Liver (tissue), 9 donors: ENCODE measurements around the gene RAMP3. TPM values are rescaled to one million over a fixed set of nuclear protein-coding genes. Genes with fewer than 3 reads are reported as not detected.

Source experiments
- DNase-seq: peaks from one replicate; pipeline ENCODE4 v3.0.0-alpha.2; 2017; ENCODE audit warnings: low spot score
- H3K27ac ChIP-seq, 2 donors: one replicate each; pipeline ENCODE4 v1.7.0; 2013; ENCODE audit warnings: inconsistent platforms in 2 of 2, low read length in 2 of 2, control low read depth in 1 of 2, low read depth in 1 of 2, mild to moderate bottlenecking in 1 of 2
- H3K27me3 ChIP-seq, 4 donors: one replicate each; pipeline versions ENCODE4 v1.6.1 to v1.7.0; 2013; ENCODE audit warnings: low read length in 3 of 4, inconsistent platforms in 1 of 4, mild to moderate bottlenecking in 1 of 4, moderate library complexity in 1 of 4; ENCODE audit not compliant: control insufficient read depth in 4 of 4, insufficient read depth in 4 of 4
- H3K36me3 ChIP-seq, 4 donors: one replicate each; pipeline versions ENCODE4 v1.6.1 to v1.7.0; 2013; ENCODE audit warnings: low read length in 3 of 4, mild to moderate bottlenecking in 3 of 4, low read depth in 1 of 4, moderate library complexity in 1 of 4; ENCODE audit not compliant: control insufficient read depth in 4 of 4, insufficient read depth in 3 of 4
- H3K4me1 ChIP-seq, 4 donors: one replicate each; pipeline versions ENCODE4 v1.6.1 to v1.7.0; 2013; ENCODE audit warnings: low read length in 3 of 4, mild to moderate bottlenecking in 3 of 4, moderate library complexity in 1 of 4; ENCODE audit not compliant: control insufficient read depth in 4 of 4, insufficient read depth in 4 of 4
- H3K4me3 ChIP-seq, 3 donors: one replicate each; pipeline versions ENCODE4 v1.6.1 to v1.7.0; 2013; ENCODE audit warnings: low read length in 3 of 3, control low read depth in 1 of 3, low read depth in 1 of 3, mild to moderate bottlenecking in 1 of 3
- H3K9ac ChIP-seq, 2 donors: one replicate each; pipeline ENCODE4 v1.7.0; 2013; ENCODE audit warnings: low read length in 2 of 2, mild to moderate bottlenecking in 2 of 2, moderate library complexity in 2 of 2, control low read depth in 1 of 2, low read depth in 1 of 2
- H3K9me3 ChIP-seq, 4 donors: one replicate each; pipeline versions ENCODE4 v1.6.1 to v1.7.0; 2013; ENCODE audit warnings: low read length in 3 of 4; ENCODE audit not compliant: control insufficient read depth in 4 of 4
- ATF3 ChIP-seq: IDR thresholded peaks from 2 replicates; pipeline ENCODE4 v1.6.1; 2016; ENCODE audit warnings: antibody characterized with exemption
- CTCF ChIP-seq: fragments of 150-350 bp; IDR thresholded peaks from 2 replicates; pipeline ENCODE4 v1.5.1; 2017; ENCODE audit warnings: improper control_type of control experiment, low read depth, low read length; ENCODE audit not compliant: missing input control
- EGR1 ChIP-seq, 2 donors: IDR thresholded peaks; 2 replicates each; pipeline ENCODE4 v1.6.1; 2016 to 2018; ENCODE audit warnings: antibody characterized with exemption in 2 of 2, low read depth in 2 of 2
- FOXA1 ChIP-seq: IDR thresholded peaks from 2 replicates; pipeline ENCODE4 v1.6.1; 2016; ENCODE audit warnings: antibody characterized with exemption
- GABPA ChIP-seq, 2 donors: IDR thresholded peaks in 1 of 2; conservative IDR thresholded peaks in 1 of 2; 2 replicates each; pipeline ENCODE4 v1.6.1; 2016; ENCODE audit warnings: antibody characterized with exemption in 2 of 2, mild to moderate bottlenecking in 1 of 2, moderate library complexity in 1 of 2
- HNF4A ChIP-seq, 2 donors: conservative IDR thresholded peaks; 2 replicates each; pipeline ENCODE4 v1.6.1; 2016; ENCODE audit warnings: antibody characterized with exemption in 2 of 2, mild to moderate bottlenecking in 2 of 2
- HNF4G ChIP-seq: IDR thresholded peaks from 2 replicates; pipeline ENCODE4 v1.6.1; 2016; ENCODE audit warnings: antibody characterized with exemption
- JUND ChIP-seq, 2 donors: IDR thresholded peaks; 2 replicates each; pipeline ENCODE4 v1.6.1; 2016; ENCODE audit warnings: antibody characterized with exemption in 2 of 2
- NR2F2 ChIP-seq: IDR thresholded peaks from 2 replicates; pipeline ENCODE4 v1.6.1; 2016; ENCODE audit warnings: antibody characterized with exemption
- RXRA ChIP-seq, 2 donors: IDR thresholded peaks; 2 replicates each; pipeline ENCODE4 v1.6.1; 2017 to 2018; ENCODE audit warnings: antibody characterized with exemption in 2 of 2, mild to moderate bottlenecking in 1 of 2
- SP1 ChIP-seq: IDR thresholded peaks from 2 replicates; pipeline ENCODE4 v1.6.1; 2018; ENCODE audit warnings: antibody characterized with exemption, mild to moderate bottlenecking
- TAF1 ChIP-seq: conservative IDR thresholded peaks from 2 replicates; pipeline ENCODE4 v1.6.1; 2016; ENCODE audit warnings: antibody characterized with exemption, mild to moderate bottlenecking
- ZBTB33 ChIP-seq: IDR thresholded peaks from 2 replicates; pipeline ENCODE4 v1.6.1; 2016; ENCODE audit warnings: antibody characterized with exemption
- WGBS: extraction: QIAGEN DNeasy Blood & Tissue Kit; methylation state at CpG from one replicate; pipeline ENCODE4 v1.1.7; 2013; 5-methylcytosine and 5-hydroxymethylcytosine counted together
- polyA plus RNA-seq, 2 donors: library from polyadenylated mRNA; stranded (reverse) in 1 of 2; unstranded in 1 of 2; fragments of 200-250 nt in 1 of 2; fragments of >200 nt in 1 of 2; fragmentation: Nextera tagmentation in 1 of 2; extraction: Ambion mirVana in 1 of 2; gene quantifications; one replicate each; pipeline versions ENCODE4 v1.2.1 to v1.2.3, GENCODE V29; 2013 to 2015
- total RNA-seq, 2 donors: library from RNA; depleted of rRNA; stranded (reverse); fragments of >200 nt; gene quantifications; one replicate each; pipeline ENCODE4 v1.2.3, GENCODE V29; 2014
- donor health status: healthy.
- donor health status: healthy.
- donor health status: healthy.
- donor health status: healthy.
- donor health status: healthy.

Gene RAMP3
- total and polyA plus RNA-seq, 4 donors, result 2.3 to 30.0 (median 22.2) TPM

- peak; percentile 81 for TF ChIP-seq NR2F2
- TF ChIP-seq HNF4A (conservative IDR thresholded peaks at IDR 0.05), result peak; percentile 69 to 78
- TF ChIP-seq JUND (IDR thresholded peaks at IDR 0.05), result no peak
- peak in 1 of 2 donors; percentile 25 for TF ChIP-seq GABPA (IDR thresholded peaks at IDR 0.05 in 1 of 2, conservative IDR thresholded peaks at IDR 0.05 in 1 of 2)
- TF ChIP-seq ATF3, result no peak
- no peak for TF ChIP-seq TAF1
- TF ChIP-seq SP1, result peak; percentile 31
- peak; percentile 97 to 98 for TF ChIP-seq RXRA (IDR thresholded peaks at IDR 0.05)
- TF ChIP-seq ZBTB33, result no peak
- WGBS, result 45% methylated on average over 4 of the region's 4 CpGs
- Histone ChIP-seq H3K36me3 (no peaks in the 10 kb centered on the region), H3K27me3 (no peaks in the 10 kb centered on the region), H3K4me3 (no peak overlapping the region), H3K9ac (no peak overlapping the region), H3K27ac (no peak overlapping the region), H3K4me1 (peaks cover 0 to 13% (median 9%) of the 10 kb centered on the region in 4 donors), H3K9me3 (no peaks in the 10 kb centered on the region)
- DNase-seq, result peak; percentile 41
Observed at GRCh38 chr7:45133352-45133751, 24.2 kb upstream of the RAMP3 start.

DNA sequence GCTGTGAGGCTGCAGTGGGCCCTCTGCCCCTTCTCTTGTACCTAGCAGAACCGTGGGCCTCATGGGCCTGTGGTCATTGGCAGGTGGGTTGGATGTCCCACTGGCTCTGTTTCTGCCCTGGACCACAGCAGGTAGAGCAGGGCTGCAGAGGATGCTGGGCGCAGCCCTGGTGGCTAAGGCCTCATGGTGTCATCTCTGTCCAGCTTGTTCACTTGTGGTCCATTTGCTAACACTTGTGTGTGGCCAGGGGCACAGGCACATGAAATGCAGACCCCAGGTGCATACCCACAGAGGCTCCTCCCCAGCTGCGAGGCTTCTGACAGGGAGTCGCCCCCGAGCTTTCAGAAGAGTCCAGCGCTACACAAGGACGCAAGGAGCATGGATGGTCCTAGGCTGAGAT is 23.7 kb upstream of the RAMP3 start:
- Histone ChIP-seq H3K27ac (no peak overlapping the region), H3K9me3 (no peaks in the 10 kb centered on the region), H3K9ac (no peak overlapping the region), H3K4me3 (no peak overlapping the region), H3K36me3 (no peaks in the 10 kb centered on the region), H3K4me1 (peaks cover 0 to 13% (median 9%) of the 10 kb centered on the region in 4 donors), H3K27me3 (no peaks in the 10 kb centered on the region)
- no peak for DNase-seq
- WGBS, result 92% methylated on average over 7 of the region's 7 CpGs
- TF ChIP-seq FOXA1 (no peak), EGR1 (IDR thresholded peaks at IDR 0.05; ENCODE audit: low read depth in 2 of 2) (no peak), JUND (IDR thresholded peaks at IDR 0.05) (no peak), GABPA (IDR thresholded peaks at IDR 0.05 in 1 of 2, conservative IDR thresholded peaks at IDR 0.05 in 1 of 2) (no peak), ATF3 (no peak), NR2F2 (no peak), CTCF (no peak), TAF1 (no peak), HNF4G (no peak), ZBTB33 (no peak), RXRA (IDR thresholded peaks at IDR 0.05) (no peak)
